ENCODE results near the gene CYP2S1.
A peak's percentile ranks its signal among the peaks of the same experiment; 100 is the strongest.
"Not testable (repeated sequence)": the region's sequence is repeated elsewhere in the genome, so short reads cannot be mapped to it uniquely, and the experiment has no call there.

Gene CYP2S1, protein sequence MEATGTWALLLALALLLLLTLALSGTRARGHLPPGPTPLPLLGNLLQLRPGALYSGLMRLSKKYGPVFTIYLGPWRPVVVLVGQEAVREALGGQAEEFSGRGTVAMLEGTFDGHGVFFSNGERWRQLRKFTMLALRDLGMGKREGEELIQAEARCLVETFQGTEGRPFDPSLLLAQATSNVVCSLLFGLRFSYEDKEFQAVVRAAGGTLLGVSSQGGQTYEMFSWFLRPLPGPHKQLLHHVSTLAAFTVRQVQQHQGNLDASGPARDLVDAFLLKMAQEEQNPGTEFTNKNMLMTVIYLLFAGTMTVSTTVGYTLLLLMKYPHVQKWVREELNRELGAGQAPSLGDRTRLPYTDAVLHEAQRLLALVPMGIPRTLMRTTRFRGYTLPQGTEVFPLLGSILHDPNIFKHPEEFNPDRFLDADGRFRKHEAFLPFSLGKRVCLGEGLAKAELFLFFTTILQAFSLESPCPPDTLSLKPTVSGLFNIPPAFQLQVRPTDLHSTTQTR

DNA sequence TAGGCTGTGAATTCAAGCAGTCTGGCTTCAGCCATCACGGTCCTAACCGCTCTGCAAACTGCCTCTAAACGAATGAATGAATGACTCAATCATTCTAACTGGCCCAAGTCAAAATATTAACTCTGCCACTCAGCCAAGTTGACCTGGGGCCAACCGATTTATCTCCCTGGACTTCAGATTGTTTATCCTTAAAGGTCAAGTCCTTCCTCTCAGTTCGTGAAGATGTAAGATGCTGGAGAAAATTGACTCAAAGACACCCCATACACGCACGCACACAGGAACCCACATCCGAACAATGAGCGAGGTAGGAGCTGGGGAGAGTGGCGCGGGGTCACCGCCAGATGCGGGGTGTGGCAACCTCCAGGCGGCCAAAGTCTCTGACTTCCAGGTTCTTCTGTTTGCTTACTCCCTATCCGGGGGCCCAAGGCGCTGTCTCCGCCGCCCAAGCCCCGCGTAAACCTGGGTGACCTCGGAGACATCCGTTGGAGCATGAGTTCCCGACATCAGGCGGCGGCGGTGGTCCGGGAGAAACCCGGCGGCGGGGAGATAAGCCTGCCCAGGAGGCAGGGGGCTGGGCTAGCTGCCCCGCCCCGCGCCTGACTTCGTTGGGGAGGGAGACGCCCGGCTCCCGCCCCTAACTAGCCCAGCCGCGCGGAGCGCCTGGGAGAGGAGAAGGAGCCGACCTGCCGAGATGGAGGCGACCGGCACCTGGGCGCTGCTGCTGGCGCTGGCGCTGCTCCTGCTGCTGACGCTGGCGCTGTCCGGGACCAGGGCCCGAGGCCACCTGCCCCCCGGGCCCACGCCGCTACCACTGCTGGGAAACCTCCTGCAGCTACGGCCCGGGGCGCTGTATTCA, at the start of gene CYP2S1:
Gene CYP2S1 (plus strand): TSS at position 646 of the 856 bp plus-strand sequence. CDS start 46 bp downstream, at position 692.
- no peak for DNase-seq

DNA sequence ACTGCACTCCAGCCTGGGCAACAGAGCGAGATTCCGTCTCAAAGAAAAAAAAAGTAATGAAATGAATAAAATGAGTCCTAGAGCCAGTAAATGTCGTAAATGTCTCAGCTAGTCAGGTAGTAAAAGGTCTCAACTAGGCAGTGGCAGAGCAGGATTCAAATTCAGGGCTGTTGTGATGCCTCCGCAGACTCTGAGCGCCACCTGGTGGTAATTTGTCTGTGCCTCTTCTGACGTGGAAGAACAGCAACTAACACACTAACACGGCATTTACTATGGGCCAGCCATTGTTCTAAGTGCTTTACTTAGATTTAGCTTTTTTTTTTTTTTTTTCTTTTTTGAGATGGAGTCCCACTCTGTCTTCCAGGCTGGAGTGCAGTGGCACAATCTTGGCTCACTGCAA, 48.6 kb upstream of the CYP2S1 start:
- DNase-seq, result peak; percentile 33

DNA sequence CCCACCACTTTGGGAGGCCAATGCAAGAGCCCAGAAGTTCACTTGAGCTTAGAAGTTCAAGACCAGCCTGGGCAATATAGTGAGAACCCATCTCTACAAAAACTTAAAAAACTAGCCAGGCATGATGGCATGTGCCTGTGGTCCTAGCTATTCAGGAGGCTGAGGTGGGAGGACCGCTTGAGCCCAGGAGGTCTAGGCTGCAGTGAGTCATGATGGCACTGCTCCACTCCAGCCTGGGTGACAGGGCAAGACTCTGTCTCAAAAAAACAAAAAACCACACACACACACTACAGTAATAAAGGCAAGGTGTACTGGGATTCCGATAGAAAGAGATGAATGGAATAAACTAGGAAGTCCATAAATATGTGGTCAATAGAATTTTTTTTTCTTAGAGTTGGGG, 43.2 kb upstream of the CYP2S1 start:
- no peak for DNase-seq

DNA sequence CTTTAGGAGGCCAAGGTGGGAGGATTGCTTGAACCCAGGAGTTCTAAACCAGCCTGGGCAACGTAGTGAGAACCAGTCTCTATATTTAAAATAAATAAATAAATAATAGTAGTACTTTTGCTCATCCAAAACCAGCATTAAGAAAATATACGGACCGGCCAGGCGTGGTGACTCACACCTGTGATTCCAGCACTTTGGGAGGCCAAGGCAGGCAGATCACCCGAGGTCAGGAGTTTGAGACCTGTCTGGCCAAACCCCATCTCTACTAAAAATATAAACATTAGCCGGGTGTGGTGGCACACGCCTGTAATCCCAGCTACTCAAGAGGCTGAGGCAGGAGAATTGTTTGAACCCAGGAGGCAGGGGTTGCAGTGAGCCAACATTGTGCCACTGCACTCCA, 42.0 kb upstream of the CYP2S1 start:
- DNase-seq, result not testable (repeated sequence)

DNA sequence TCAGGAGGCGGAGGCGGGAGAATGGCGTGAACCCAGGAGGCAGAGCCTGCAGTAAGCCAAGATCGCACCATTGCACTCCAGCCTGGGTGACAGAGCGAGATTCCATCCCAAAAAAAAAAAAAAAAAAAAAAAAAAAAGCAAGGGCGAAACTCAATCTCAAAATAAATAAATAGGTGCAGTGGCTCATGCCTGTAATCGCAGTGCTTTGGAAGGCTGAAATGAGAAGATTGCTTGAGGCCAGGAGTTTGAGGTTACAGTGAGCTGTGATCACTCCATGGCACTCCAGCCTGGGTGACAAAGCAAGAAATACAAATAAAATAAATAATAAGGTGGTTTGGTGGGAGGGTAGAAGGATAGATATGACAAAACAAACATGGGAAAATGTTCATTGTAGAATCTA, 39.0 kb upstream of the CYP2S1 start:
- no peak for DNase-seq

DNA sequence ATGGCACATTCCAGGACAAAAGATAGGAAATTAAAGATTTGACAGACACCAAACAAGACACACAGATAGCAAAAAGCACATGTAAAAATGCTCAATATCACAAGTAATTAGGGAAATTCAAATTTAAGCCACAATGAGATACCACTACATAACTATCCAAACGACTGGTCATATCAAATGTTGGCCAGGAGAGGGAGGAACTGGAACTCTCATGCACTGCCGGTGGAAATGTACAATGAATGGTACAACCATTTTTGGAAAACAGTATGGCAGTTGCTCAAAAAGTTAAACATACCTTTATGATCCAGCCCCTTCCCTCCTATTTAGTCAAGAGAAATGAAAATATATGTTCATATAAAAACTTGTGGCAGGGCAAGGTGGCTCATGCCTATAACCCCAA, 36.8 kb upstream of the CYP2S1 start:
- DNase-seq, result no peak

DNA sequence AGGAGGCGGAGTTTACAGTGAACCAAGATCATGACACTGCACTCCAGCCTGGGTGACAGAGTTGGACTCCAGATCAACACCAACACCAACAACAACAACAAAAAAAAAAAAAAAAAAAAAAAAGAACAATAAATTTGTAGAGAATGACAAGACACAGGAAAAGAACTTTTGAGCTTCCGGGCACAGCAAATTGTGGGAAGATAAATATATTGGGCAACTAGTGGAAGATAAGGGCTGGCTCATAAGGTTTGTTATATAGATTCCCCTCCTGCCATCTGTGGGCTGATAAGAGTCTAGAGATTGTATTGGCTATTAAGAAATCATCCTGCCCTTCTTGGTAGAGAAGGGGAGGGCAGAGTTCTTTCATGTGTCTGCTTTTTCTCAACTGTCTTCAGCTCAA, 33.1 kb upstream of the CYP2S1 start:
- DNase-seq, result no peak

DNA sequence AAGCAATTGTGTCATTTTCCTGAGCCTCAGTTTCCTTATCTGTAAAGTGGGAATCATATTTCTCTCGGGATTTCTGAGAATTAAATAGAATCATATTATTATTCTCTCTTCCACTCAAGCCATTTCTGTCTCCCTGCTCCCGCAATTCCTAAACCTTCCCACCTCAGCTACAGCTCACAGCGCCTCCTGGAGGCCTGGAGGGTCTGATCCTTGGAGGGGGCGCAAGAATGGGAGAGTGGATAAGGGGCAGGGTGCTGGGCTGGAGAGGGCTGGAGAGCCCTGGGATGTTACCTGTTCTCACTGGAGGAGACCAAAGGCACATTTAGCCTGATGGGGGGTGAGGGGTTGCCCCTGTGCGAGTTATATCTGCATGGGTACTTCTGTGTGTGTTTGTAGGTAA, 31.1 kb upstream of the CYP2S1 start:
- DNase-seq, result no peak

DNA sequence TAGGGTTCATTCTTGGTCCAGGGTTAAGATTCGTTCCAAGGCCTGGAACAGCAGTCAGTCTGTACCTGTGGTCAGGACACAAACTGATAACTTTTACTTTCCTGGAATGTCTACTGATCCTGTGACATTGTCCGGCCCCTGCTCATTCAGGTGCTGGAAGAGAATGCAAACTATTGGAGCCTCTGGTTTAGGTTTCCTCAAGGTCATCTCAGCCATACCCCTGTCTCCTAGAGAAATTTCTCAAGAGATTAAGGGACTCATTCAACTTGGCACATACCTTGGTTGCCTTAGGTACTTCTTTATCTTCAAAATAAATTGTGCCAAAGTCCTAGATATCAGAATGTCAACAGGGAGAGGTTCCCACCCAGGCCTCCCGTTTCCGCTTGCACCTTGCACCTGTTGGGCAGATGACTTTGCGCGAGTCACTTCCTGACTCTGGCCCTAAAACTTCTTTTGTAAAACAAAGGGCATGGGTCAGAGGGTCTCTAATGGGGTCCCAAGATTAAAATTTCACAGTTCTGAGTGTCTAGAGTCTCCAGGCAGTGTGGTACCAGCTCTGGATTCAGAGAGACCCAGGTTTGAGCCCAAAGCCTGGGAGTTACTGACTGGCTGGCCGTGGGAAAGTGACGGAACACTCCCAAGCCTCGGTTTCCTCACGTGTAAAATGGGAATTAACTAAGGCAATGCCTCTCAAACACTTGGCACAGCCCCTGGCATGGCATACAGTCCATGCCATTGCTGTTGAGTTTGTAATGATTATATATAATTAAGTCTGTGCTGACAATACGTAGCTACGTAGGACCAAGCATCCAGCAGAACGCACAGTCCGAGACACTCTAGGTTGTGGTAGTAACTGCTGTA, 25.8 kb upstream of the CYP2S1 start:
- DNase-seq, result no peak

DNA sequence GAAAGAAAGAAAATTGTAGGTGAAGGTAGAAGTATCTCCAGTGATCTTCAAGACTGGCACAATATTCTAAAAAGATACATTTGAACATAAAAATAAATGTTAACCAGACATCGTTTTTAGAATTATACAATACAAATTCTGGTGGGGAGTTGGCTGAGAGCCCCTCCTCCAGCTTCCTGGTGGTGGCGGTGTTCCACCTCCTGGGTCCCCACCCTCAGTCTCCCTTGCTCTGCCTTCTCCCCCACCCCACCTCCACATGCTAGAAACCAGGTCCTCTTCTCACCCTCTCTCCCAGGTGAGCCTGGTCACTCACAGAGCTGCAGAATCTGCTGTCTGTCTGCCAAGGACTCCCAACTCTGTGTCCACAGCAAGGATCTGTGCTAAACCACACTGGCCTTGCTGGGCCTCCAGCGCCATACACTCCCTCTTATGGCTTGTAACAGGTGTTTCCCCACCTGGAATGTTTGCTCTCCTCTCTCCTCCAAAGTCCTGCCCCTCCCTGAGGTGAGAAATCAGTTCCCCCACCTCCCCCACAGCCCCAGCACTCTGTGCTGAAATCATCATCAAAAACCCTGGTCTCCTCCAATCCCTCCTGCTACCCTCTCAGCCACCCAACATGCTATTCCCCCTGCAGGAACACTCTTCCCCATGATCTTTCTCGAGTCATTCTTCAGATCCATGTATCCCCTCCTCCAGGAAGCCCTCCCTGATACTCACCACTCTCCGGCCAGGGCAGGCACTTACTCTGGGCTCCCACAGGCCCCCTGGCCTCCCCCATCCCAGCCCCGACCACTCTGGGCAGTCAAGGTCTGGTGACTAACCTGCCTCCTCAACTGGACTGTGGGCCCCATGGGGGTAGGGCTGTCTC, 20.5 kb upstream of the CYP2S1 start:
- DNase-seq, result no peak

DNA sequence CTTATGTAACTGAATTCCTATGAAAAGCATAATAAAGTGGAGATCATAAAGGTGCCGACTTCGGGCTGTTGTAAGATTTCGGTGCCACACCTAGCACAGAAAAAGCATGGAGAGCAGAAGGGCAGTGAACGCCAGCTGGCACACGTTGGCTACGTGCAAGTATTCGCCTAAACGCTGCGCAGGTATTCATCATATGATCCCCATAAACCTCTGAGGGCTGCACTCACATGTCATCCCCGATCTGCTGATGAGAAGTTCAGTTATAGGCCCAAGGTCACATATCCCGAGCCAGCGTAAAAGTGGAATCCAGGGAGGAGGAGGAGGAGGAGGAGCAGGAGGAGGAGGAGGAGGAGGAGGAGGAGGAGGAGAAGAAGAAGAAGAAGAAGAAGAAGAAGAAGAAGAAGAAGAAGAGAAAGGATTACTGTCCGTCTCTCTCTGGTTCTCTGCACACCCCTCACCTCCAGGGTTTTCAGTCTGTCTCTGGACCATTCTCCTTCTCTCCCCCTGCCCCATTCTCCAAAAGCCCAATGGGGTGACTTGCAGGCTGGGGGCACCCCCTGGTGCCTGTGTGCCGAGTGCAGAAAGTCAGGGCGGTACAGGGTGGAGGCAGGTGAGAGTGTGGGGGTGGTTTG, 18.6 kb upstream of the CYP2S1 start:
- no peak for DNase-seq

DNA sequence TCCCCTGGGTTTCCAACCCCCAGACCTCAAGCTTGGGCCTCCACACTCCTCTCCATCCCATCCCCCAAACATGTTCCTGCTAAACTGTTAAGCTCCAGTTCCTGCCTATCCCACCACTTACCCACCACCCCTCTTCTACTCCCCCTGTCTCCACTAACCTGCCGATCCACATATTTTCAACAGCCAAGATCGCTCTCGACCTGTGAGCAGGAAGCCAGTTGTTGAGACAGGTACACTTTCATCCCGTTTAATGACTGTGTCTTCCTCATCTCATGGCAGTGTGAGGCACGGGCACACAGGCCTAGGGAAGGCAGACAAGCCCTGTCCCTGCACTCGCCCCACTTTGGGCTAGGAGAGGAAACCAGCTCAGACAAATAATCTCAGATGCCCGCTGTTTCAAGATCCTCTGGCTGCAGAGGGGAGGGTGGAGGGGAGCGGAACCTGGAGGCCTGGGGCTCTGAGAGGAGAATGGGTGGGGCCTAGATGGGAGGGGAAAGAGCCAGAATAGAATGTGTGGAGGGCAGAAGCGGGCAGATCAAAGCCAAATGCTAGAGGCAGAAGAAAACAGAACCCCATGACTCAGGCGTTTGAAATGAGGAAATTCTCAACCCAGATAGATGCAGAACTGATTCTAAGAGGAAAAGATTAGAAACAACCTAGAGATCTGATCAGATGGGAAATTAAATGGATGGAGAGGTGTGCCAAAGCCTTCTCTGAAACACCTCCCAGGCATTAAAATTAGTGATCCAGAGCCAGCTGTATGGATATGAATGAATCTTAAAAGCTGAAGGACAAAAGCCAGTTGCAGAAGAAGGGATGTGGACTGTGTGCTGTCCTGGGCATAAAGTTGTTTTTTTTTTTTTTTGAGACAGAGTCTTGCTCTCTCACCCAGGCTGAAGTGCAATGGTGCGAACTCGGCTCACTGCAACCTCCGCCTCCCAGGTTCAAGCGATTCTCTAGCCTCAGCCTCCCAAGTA, 16.9 kb upstream of the CYP2S1 start:
- DNase-seq, result no peak

DNA sequence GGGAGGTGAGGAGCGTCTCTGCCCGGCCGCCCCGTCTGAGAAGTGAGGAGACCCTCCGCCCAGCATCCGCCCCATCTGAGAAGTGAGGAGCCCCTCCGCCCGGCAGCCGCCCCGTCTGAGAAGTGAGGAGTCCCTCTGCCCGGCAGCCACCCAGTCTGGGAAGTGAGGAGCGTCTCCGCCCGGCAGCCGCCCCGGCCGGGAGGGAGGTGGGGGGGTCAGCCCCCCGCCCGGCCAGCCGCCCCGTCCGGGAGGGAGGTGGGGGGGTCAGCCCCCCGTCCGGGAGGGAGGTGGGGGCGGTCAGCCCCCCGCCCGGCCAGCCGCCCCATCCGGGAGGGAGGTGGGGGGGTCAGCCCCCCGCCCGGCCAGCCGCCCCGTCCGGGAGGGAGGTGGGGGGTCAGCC, 12.8 kb upstream of the CYP2S1 start:
- not testable (repeated sequence) for DNase-seq

DNA sequence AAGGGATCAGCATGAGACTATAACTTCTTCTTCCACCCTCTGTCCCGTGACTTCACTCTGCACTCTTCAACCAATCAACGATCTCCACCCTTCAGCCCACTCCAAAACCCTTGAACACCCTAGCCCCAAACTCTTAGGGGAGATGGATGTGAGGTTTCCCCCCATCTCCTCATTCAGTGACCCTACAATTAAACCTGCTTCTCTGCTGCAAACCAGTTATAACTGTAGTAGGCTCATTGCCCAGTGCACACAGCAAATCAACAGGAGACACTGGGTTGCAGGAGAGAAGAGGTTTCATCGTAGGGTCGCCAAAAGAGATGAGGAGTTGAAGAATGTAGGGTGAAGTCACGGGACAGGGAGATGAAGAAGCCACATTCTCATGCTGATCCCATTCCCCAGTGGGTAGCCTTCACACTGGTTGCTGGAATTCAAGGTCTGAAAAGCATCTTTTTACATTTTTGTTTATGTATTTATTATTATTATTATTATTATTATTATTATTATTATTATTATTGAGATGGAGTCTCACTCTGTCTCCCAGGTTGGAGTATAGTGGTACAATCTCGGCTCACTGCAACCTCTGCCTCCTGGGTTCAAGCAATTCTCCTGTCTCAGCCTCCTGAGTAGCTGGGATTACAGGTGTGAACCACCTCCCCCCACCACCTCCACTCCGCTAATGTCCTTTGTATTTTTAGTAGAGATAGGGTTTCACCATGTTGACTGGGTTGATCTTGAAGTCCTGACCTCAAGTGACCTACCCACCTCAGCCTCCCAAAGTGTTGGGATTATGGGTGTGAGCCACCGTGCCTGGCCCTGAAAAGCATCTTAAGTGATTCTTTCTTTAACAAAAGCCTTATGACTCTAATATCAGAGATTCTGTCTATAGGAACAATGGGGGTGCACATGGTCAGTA, 5.8 kb upstream of the CYP2S1 start:
- DNase-seq, result no peak

DNA sequence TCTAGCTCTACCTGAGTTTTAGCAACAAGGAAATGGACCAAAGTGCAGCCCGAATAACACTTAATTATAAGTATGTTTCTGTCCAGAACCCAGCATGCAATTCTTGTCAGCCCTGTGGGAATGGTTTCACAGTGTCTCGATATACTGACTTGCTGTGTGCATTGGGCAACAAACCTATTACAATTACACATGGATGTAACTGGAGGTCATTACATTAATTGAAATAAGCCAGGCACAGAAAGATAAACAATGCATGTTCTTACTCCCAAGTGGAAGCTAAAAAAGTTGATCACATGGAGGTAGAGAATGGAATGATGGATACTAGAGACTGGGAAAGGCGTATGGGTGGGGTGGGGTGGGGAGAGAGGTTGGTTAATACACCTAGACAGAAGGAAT, 5.1 kb upstream of the CYP2S1 start:
- DNase-seq, result no peak

DNA sequence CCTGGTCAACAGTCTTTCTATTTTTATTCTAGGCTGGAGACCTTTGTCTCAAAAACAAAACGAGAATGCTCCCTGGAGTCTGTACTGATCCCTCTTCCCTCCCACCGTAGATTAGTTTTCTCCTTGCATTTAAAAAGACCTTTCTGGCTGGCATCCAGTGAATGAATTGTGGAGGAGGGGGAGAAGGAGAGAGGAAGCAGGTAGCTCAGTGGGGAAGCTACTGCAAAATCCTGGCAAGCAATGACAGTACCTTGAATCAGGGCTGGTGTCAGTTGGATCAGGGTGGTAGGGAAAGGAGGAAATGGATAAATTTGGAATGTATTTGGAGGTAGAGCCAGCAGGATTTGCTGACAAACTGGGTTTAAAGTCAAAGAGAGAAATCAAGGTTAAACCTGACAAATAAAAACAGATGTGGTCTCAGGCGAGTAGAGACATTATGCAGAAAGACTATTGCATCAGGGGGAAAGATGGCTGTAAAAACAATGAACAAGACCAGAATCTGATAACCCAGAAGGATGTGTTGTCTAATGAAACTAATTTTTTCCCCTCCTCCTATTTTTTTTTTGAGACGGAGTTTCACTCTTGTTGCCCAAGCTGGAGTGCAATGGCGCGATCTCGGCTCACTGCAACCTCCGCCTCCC, 3.5 kb upstream of the CYP2S1 start:
- no peak for DNase-seq

DNA sequence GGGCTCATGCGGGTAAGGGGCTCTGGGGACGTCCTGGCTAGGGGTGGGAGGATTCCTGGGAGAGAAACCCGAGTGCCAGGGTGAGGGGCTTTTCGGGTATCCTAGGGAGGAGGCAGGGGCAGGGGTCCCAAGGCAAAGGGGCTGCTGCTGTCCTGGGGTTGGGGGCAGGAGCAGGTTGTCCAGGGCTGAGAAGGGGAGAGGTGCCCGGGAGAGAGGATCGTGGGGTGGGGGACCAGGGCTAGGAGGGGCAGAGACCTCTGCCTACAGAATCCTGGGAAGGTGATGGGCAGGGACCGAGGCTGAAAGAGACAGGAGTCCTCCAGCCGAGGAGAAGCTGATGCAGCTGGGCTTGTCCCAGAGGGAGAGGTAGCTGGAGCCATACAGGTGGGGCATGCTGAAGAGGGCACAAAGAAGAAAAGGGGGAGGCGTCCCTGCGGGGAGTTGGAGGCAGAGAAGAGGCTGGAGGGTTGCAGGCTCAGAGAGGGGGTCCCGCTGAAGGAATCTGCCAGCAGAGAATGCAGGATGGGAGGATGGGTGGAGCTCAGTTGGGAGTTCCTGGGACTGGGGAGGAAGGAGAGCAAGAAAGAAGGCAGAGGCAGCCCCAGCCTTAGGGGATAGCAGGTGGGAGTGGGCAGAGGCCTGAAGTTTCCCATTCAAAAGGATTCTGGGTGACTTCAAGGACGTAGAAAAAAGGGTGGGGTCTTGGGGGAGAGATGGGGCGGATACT, 574 bp downstream of the CYP2S1 start:
- DNase-seq, result no peak

DNA sequence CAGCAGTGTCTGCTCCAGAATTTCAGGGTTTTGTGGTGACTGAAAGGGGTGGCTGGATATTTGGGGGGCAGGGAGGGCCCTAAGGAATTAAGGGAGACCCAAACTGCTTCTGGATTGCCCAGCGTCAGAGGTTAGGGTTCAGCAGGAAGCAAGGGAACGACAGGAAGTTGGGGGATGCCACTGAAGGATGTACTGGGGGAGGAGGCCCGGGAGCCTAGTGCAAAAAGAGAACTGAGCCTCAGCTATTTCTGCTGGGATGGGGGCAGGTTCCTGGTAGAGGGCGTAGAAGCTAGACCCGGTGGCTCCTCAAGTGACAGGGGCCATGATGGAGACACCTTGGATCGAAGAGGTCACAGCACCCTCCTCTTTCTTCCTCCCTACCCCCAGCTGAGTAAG, 1.1 kb downstream of the CYP2S1 start:
- no peak for DNase-seq

Measured in NCI-H1436 (cell line).